Measurements from ENCODE around the gene DPP10.
"Not testable (repeated sequence)": the region's sequence is repeated elsewhere in the genome, so short reads cannot be mapped to it uniquely, and the experiment has no call there.

The DPP10 gene

GRCh38 chr2:114709936-114710850, 267.8 kb downstream of the DPP10 start:
- no peak for DNase-seq (ENCODE audit: low read depth in 3 of 3, low spot score in 1 of 3)

GRCh38 chr2:114714313-114714712, 271.9 kb downstream of the DPP10 start:
- no peak for DNase-seq (ENCODE audit: low read depth in 3 of 3, low spot score in 1 of 3)

- DNase-seq (ENCODE audit: low read depth in 3 of 3, low spot score in 1 of 3) = no peak
Measured at GRCh38 chr2:114717049-114717448, 274.6 kb downstream of the DPP10 start.

- DNase-seq (ENCODE audit: low read depth in 3 of 3, low spot score in 1 of 3) = no peak
Measured at GRCh38 chr2:114724454-114724853, 282.0 kb downstream of the DPP10 start.

- DNase-seq (ENCODE audit: low read depth in 3 of 3, low spot score in 1 of 3) = no peak
Measured at GRCh38 chr2:114727012-114727411, 284.6 kb downstream of the DPP10 start.

GRCh38 chr2:114728372-114728771, 285.9 kb downstream of the DPP10 start:
- DNase-seq (ENCODE audit: low read depth in 3 of 3, low spot score in 1 of 3) = no peak

GRCh38 chr2:114729026-114729425, 286.6 kb downstream of the DPP10 start:
- DNase-seq (ENCODE audit: low read depth in 3 of 3, low spot score in 1 of 3) = no peak

GRCh38 chr2:114735126-114735525, 292.7 kb downstream of the DPP10 start:
- no peak for DNase-seq (ENCODE audit: low read depth in 3 of 3, low spot score in 1 of 3)

GRCh38 chr2:114742245-114742644, 299.8 kb downstream of the DPP10 start:
- DNase-seq (ENCODE audit: low read depth in 3 of 3, low spot score in 1 of 3) = no peak

GRCh38 chr2:114745700-114746099, 303.3 kb downstream of the DPP10 start:
- no peak for DNase-seq (ENCODE audit: low read depth in 3 of 3, low spot score in 1 of 3)

GRCh38 chr2:114748175-114748574, 305.7 kb downstream of the DPP10 start:
- not testable (repeated sequence) for DNase-seq (ENCODE audit: low read depth in 3 of 3, low spot score in 1 of 3)

- DNase-seq (ENCODE audit: low read depth in 3 of 3, low spot score in 1 of 3) = no peak
Measured at GRCh38 chr2:114752425-114752824, 310.0 kb downstream of the DPP10 start.

- no peak for DNase-seq (ENCODE audit: low read depth in 3 of 3, low spot score in 1 of 3)
Measured at GRCh38 chr2:114753145-114753544, 310.7 kb downstream of the DPP10 start.

GRCh38 chr2:114754907-114755563, 312.6 kb downstream of the DPP10 start:
- DNase-seq (ENCODE audit: low read depth in 3 of 3, low spot score in 1 of 3) = no peak

GRCh38 chr2:114762376-114762775, 319.9 kb downstream of the DPP10 start:
- no peak for DNase-seq (ENCODE audit: low read depth in 3 of 3, low spot score in 1 of 3)

GRCh38 chr2:114762986-114763385, 320.5 kb downstream of the DPP10 start:
- no peak for DNase-seq (ENCODE audit: low read depth in 3 of 3, low spot score in 1 of 3)

GRCh38 chr2:114769110-114769509, 326.7 kb downstream of the DPP10 start:
- DNase-seq (ENCODE audit: low read depth in 3 of 3, low spot score in 1 of 3) = no peak

GRCh38 chr2:114769991-114770390, 327.6 kb downstream of the DPP10 start:
- no peak for DNase-seq (ENCODE audit: low read depth in 3 of 3, low spot score in 1 of 3)

GRCh38 chr2:114784046-114784445, 341.6 kb downstream of the DPP10 start:
- DNase-seq (ENCODE audit: low read depth in 3 of 3, low spot score in 1 of 3) = no peak

- DNase-seq (ENCODE audit: low read depth in 3 of 3, low spot score in 1 of 3) = no peak
Measured at GRCh38 chr2:114784890-114785583, 342.6 kb downstream of the DPP10 start.

GRCh38 chr2:114786901-114787300, 344.5 kb downstream of the DPP10 start:
- no peak for DNase-seq (ENCODE audit: low read depth in 3 of 3, low spot score in 1 of 3)

- no peak for DNase-seq (ENCODE audit: low read depth in 3 of 3, low spot score in 1 of 3)
Measured at GRCh38 chr2:114787486-114787885, 345.0 kb downstream of the DPP10 start.

Measured in stimulated activated CD4-positive, alpha-beta T cell treated with anti-CD3 and anti-CD28 coated beads, TNF-alpha, amount 100 ng/mL, for 1 hour (primary cell).